Measurements from ENCODE around the gene YWHAG.
"Not testable (repeated sequence)": the region's sequence is repeated elsewhere in the genome, so short reads cannot be mapped to it uniquely, and the experiment has no call there.

Gene YWHAG

GRCh38 chr7:76314740-76315139, 44.1 kb downstream of the YWHAG start:
- H3K36me3 ChIP-seq (ENCODE audit: control insufficient read depth in 1 of 2, insufficient read depth in 2 of 2, low read length in 2 of 2); H3K9me3 ChIP-seq (ENCODE audit: control insufficient read depth in 1 of 2, low read length in 2 of 2); H3K4me3 ChIP-seq (ENCODE audit: low read depth in 1 of 2, low read length in 2 of 2); H3K27me3 ChIP-seq (ENCODE audit: control insufficient read depth in 1 of 2, insufficient read depth in 2 of 2, low read length in 2 of 2); H3K9ac ChIP-seq (ENCODE audit: low read depth in 1 of 2, low read length in 2 of 2); H3K27ac ChIP-seq (ENCODE audit: low read depth, low read length): not testable (repeated sequence)
- peaks cover 14 to 22% of the 10 kb centered on the region in 2 donors for H3K4me1 ChIP-seq (ENCODE audit: control insufficient read depth in 1 of 2, insufficient read depth in 2 of 2, low read length in 2 of 2)

GRCh38 chr7:76314042-76314721, 44.6 kb downstream of the YWHAG start:
- H3K4me1 ChIP-seq (ENCODE audit: control insufficient read depth in 1 of 2, insufficient read depth in 2 of 2, low read length in 2 of 2): peaks cover 14 to 19% of the 10 kb centered on the region in 2 donors
- H3K27ac ChIP-seq (ENCODE audit: low read depth, low read length): no peak overlapping the region
- H3K4me3 ChIP-seq (ENCODE audit: low read depth in 1 of 2, low read length in 2 of 2): no peak overlapping the region
- H3K9me3 ChIP-seq (ENCODE audit: control insufficient read depth in 1 of 2, low read length in 2 of 2): no peaks in the 10 kb centered on the region
- no peaks in the 10 kb centered on the region for H3K36me3 ChIP-seq (ENCODE audit: control insufficient read depth in 1 of 2, insufficient read depth in 2 of 2, low read length in 2 of 2)
- H3K9ac ChIP-seq (ENCODE audit: low read depth in 1 of 2, low read length in 2 of 2): no peak overlapping the region
- H3K27me3 ChIP-seq (ENCODE audit: control insufficient read depth in 1 of 2, insufficient read depth in 2 of 2, low read length in 2 of 2): no peaks in the 10 kb centered on the region

GRCh38 chr7:76311838-76312237, 47.0 kb downstream of the YWHAG start:
- H3K9ac ChIP-seq (ENCODE audit: low read depth in 1 of 2, low read length in 2 of 2); H3K4me1 ChIP-seq (ENCODE audit: control insufficient read depth in 1 of 2, insufficient read depth in 2 of 2, low read length in 2 of 2); H3K27ac ChIP-seq (ENCODE audit: low read depth, low read length); H3K4me3 ChIP-seq (ENCODE audit: low read depth in 1 of 2, low read length in 2 of 2); H3K36me3 ChIP-seq (ENCODE audit: control insufficient read depth in 1 of 2, insufficient read depth in 2 of 2, low read length in 2 of 2); H3K9me3 ChIP-seq (ENCODE audit: control insufficient read depth in 1 of 2, low read length in 2 of 2); H3K27me3 ChIP-seq (ENCODE audit: control insufficient read depth in 1 of 2, insufficient read depth in 2 of 2, low read length in 2 of 2): not testable (repeated sequence)

- no peaks in the 10 kb centered on the region for H3K9me3 ChIP-seq (ENCODE audit: control insufficient read depth in 1 of 2, low read length in 2 of 2)
- H3K9ac ChIP-seq (ENCODE audit: low read depth in 1 of 2, low read length in 2 of 2): peak overlapping the region in 1 of 2 donors; percentile 18
- H3K36me3 ChIP-seq (ENCODE audit: control insufficient read depth in 1 of 2, insufficient read depth in 2 of 2, low read length in 2 of 2): no peaks in the 10 kb centered on the region
- H3K4me3 ChIP-seq (ENCODE audit: low read depth in 1 of 2, low read length in 2 of 2): no peak overlapping the region
- H3K27me3 ChIP-seq (ENCODE audit: control insufficient read depth in 1 of 2, insufficient read depth in 2 of 2, low read length in 2 of 2): no peaks in the 10 kb centered on the region
- H3K27ac ChIP-seq (ENCODE audit: low read depth, low read length): no peak overlapping the region
- H3K4me1 ChIP-seq (ENCODE audit: control insufficient read depth in 1 of 2, insufficient read depth in 2 of 2, low read length in 2 of 2): peaks cover 8 to 9% of the 10 kb centered on the region in 2 donors
These were observed 48.5 kb downstream of the YWHAG start for GRCh38 chr7:76310102-76310957.

- H3K4me1 ChIP-seq (ENCODE audit: control insufficient read depth in 1 of 2, insufficient read depth in 2 of 2, low read length in 2 of 2); H3K9ac ChIP-seq (ENCODE audit: low read depth in 1 of 2, low read length in 2 of 2); H3K9me3 ChIP-seq (ENCODE audit: control insufficient read depth in 1 of 2, low read length in 2 of 2); H3K27me3 ChIP-seq (ENCODE audit: control insufficient read depth in 1 of 2, insufficient read depth in 2 of 2, low read length in 2 of 2); H3K27ac ChIP-seq (ENCODE audit: low read depth, low read length); H3K36me3 ChIP-seq (ENCODE audit: control insufficient read depth in 1 of 2, insufficient read depth in 2 of 2, low read length in 2 of 2); H3K4me3 ChIP-seq (ENCODE audit: low read depth in 1 of 2, low read length in 2 of 2): not testable (repeated sequence)
These were observed 49.3 kb downstream of the YWHAG start for GRCh38 chr7:76309341-76310101.

- H3K36me3 ChIP-seq (ENCODE audit: control insufficient read depth in 1 of 2, insufficient read depth in 2 of 2, low read length in 2 of 2); H3K27ac ChIP-seq (ENCODE audit: low read depth, low read length); H3K4me3 ChIP-seq (ENCODE audit: low read depth in 1 of 2, low read length in 2 of 2); H3K9ac ChIP-seq (ENCODE audit: low read depth in 1 of 2, low read length in 2 of 2); H3K9me3 ChIP-seq (ENCODE audit: control insufficient read depth in 1 of 2, low read length in 2 of 2); H3K4me1 ChIP-seq (ENCODE audit: control insufficient read depth in 1 of 2, insufficient read depth in 2 of 2, low read length in 2 of 2); H3K27me3 ChIP-seq (ENCODE audit: control insufficient read depth in 1 of 2, insufficient read depth in 2 of 2, low read length in 2 of 2): not testable (repeated sequence)
These were observed 49.9 kb downstream of the YWHAG start for GRCh38 chr7:76308874-76309273.

GRCh38 chr7:76304888-76305375, 53.9 kb downstream of the YWHAG start:
- no peaks in the 10 kb centered on the region for H3K36me3 ChIP-seq (ENCODE audit: control insufficient read depth in 1 of 2, insufficient read depth in 2 of 2, low read length in 2 of 2)
- H3K4me3 ChIP-seq (ENCODE audit: low read depth in 1 of 2, low read length in 2 of 2): peak overlapping the region in 1 of 2 donors; percentile 8
- peak overlapping the region; percentile 32 for H3K27ac ChIP-seq (ENCODE audit: low read depth, low read length)
- peak overlapping the region in 1 of 2 donors; percentile 18 for H3K9ac ChIP-seq (ENCODE audit: low read depth in 1 of 2, low read length in 2 of 2)
- no peaks in the 10 kb centered on the region for H3K27me3 ChIP-seq (ENCODE audit: control insufficient read depth in 1 of 2, insufficient read depth in 2 of 2, low read length in 2 of 2)
- H3K4me1 ChIP-seq (ENCODE audit: control insufficient read depth in 1 of 2, insufficient read depth in 2 of 2, low read length in 2 of 2): peaks cover 7 to 16% of the 10 kb centered on the region in 2 donors
- no peaks in the 10 kb centered on the region for H3K9me3 ChIP-seq (ENCODE audit: control insufficient read depth in 1 of 2, low read length in 2 of 2)

GRCh38 chr7:76303202-76304147, 55.3 kb downstream of the YWHAG start:
- Histone ChIP-seq H3K9me3 (ENCODE audit: control insufficient read depth in 1 of 2, low read length in 2 of 2) (no peaks in the 10 kb centered on the region), H3K4me3 (ENCODE audit: low read depth in 1 of 2, low read length in 2 of 2) (peak overlapping the region; percentile 77 to 79), H3K36me3 (ENCODE audit: control insufficient read depth in 1 of 2, insufficient read depth in 2 of 2, low read length in 2 of 2) (no peaks in the 10 kb centered on the region), H3K4me1 (ENCODE audit: control insufficient read depth in 1 of 2, insufficient read depth in 2 of 2, low read length in 2 of 2) (peaks cover 16 to 26% of the 10 kb centered on the region in 2 donors), H3K9ac (ENCODE audit: low read depth in 1 of 2, low read length in 2 of 2) (peak overlapping the region; percentile 92 to 96), H3K27ac (ENCODE audit: low read depth, low read length) (peak overlapping the region; percentile 98), H3K27me3 (ENCODE audit: control insufficient read depth in 1 of 2, insufficient read depth in 2 of 2, low read length in 2 of 2) (no peaks in the 10 kb centered on the region)

- Histone ChIP-seq H3K9me3 (ENCODE audit: control insufficient read depth in 1 of 2, low read length in 2 of 2) (no peaks in the 10 kb centered on the region), H3K9ac (ENCODE audit: low read depth in 1 of 2, low read length in 2 of 2) (peak within 1 kb of the TSS; percentile 92 to 96), H3K27me3 (ENCODE audit: control insufficient read depth in 1 of 2, insufficient read depth in 2 of 2, low read length in 2 of 2) (no peaks in the 10 kb centered on the region), H3K4me3 (ENCODE audit: low read depth in 1 of 2, low read length in 2 of 2) (peak within 1 kb of the TSS; percentile 77 to 79), H3K36me3 (ENCODE audit: control insufficient read depth in 1 of 2, insufficient read depth in 2 of 2, low read length in 2 of 2) (no peaks in the 10 kb centered on the region), H3K27ac (ENCODE audit: low read depth, low read length) (peak within 1 kb of the TSS; percentile 98), H3K4me1 (ENCODE audit: control insufficient read depth in 1 of 2, insufficient read depth in 2 of 2, low read length in 2 of 2) (peaks cover 20 to 26% of the 10 kb centered on the region in 2 donors)
These were observed 56.2 kb downstream of the YWHAG start, which contains the start of gene HSPB1 for GRCh38 chr7:76302347-76303201. TSS of gene HSPB1 (plus strand) at chr7:76302673. CDS start at chr7:76302713, 40 bp downstream.
